ENCODE results near the gene AMN. TPM values are rescaled to one million over a fixed set of nuclear protein-coding genes. Genes with fewer than 3 reads are reported as not detected.

AMN gene
- total RNA-seq, 2 donors from 2014 or later: 0.68 to 1.6 TPM

GRCh38 chr14:102971836-102972606 is 49.6 kb downstream of the AMN start:
- no peak for ATAC-seq
- no peak for DNase-seq
- intact Hi-C loops (cut with DNase I): no loop called here

DNA sequence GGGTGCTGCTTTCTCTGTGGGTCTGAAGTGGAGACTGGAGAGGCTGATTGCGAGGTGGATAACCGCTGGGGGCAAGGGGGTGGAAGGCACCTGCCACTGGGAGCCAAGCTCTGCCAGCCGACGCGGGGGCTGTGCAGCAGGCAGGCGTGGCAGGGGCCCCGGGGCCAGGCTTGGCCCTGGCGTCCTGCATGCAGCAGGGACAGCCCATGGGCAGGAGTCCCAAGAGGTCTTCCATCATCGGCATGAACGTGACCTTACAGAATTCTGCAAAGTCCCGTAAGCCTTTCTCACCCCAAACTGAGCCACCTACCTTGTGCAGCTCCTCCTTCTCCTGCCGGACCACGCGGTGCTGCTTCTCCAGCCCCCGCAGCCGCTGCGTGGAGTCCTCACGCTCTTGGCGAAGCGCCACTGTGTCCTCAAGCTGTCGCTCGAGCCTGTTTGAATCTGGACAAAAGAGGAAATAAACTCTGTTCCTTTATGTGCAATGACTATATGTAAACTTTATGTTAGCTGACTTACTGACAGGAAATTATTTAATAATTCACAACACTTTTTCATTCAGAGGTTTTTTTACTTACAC is 51.3 kb downstream of the AMN start:
- DNase-seq (no peak), ATAC-seq (no peak)
- intact Hi-C loops (cut with DNase I): no loop called here

DNA sequence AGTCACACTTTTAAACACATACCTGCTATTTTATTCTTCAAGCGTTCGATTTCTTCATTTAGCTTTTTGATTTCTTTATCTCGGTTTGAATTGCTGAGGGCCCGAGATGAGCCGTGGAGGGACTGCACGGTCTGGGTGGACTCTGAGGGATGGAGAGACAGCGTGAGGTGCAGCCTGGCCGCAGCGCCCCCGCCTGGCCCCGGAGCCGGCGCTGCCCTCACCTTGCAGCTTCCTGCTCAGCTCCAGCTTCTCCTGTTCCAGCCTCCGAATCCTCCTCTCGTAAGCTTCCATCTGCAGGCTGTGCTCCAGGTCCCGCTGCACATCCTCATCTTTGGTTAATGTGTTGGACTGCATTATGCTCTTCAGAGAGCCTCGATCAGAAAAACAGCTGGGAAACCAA is 53.2 kb downstream of the AMN start:
- intact Hi-C loops (cut with DNase I): no loop called here
- DNase-seq (no peak), ATAC-seq (no peak)

DNA sequence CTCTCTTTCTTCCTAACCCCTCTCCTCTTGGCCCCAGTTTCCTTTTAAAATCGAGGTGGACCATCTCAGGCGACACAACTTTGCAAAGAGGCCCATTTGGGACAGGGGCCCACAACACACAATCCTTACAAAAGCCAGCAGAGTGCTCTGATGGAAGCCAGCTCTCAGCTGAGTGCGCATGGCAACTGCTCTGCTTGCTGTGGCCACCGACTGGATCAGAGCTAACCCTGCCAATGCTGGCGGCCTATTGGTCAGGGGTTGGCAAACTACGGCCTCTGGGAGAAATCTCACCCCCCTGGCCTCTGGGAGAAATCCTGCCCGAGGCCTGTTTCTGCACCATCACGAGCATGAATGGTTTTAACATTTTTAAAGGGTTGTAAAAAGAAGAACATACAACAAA is 55.0 kb downstream of the AMN start:
- intact Hi-C loops (cut with DNase I): no loop called here
- DNase-seq (no peak), ATAC-seq (no peak)

GRCh38 chr14:102979406-102979805 is 56.9 kb downstream of the AMN start:
- no peak for DNase-seq
- no peak for ATAC-seq
- intact Hi-C loops (cut with DNase I): no loop called here

GRCh38 chr14:102980409-102980810 is 57.9 kb downstream of the AMN start:
- intact Hi-C loops (cut with DNase I): no loop called here
- ATAC-seq: peak; percentile 64 to 72
- no peak for DNase-seq

Other genes starting within 250 kb of the AMN start
- gene TRAF3, start 145.2 kb upstream of the AMN start, total RNA-seq: 10 to 100 TPM; 12.2 to 15.7 TPM
- gene CDC42BPB, start 134.9 kb downstream of the AMN start, total RNA-seq: 10 to 100 TPM; 57.3 to 79.2 TPM
- gene LBHD2, start 161.5 kb downstream of the AMN start, total RNA-seq: under 1 TPM in 1 of 2 donors, not detected in 1; 0.47 TPM
- under 1 TPM; 0.91 to 0.92 TPM for gene EXOC3L4, start 172.1 kb downstream of the AMN start, total RNA-seq
- 10 to 100 TPM; 60.2 to 72.0 TPM for gene TNFAIP2, start 200.8 kb downstream of the AMN start, total RNA-seq

Measured in left cardiac atrium (tissue), 4 donors.